Measurements from ENCODE around the gene HSD3B2.

The HSD3B2 gene

DNA sequence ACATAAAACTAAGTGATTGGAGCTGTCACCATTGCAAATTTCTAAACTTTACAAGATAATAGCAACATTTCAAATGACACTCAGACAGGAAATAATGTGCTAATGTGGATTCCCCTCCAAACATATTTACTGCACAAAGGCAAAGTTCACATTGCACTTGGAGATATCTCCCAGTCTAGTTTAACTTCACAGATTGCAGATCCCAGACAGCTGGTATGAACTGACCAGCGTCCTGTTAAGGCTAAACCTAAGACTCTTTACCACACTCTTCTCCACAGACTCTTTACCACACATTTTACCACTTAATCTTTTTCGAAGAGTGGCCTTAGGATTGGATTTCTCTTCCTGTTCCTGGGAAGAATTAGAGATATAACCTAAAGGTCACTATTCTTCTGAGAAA, 51.5 kb downstream of the HSD3B2 start:
- no peak for DNase-seq

DNA sequence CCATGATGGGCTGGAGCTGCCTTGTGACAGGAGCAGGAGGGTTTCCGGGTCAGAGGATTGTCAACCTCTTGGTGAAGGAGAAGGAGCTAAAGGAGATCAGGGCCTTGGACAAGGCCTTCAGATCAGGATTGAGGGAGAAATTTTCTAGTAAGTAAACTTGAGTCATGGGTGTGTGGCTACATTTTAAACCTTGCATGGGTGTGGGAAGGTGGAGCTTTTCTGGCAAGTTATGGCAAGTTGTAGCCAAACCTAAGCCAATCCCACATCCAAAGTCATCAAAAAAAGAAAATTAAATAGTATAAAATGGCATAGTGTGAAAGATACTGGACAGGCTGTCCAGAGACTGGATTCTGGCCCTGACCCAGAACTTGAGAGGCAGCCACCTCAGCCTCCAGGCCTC, 52.3 kb downstream of the HSD3B2 start:
- no peak for DNase-seq

DNA sequence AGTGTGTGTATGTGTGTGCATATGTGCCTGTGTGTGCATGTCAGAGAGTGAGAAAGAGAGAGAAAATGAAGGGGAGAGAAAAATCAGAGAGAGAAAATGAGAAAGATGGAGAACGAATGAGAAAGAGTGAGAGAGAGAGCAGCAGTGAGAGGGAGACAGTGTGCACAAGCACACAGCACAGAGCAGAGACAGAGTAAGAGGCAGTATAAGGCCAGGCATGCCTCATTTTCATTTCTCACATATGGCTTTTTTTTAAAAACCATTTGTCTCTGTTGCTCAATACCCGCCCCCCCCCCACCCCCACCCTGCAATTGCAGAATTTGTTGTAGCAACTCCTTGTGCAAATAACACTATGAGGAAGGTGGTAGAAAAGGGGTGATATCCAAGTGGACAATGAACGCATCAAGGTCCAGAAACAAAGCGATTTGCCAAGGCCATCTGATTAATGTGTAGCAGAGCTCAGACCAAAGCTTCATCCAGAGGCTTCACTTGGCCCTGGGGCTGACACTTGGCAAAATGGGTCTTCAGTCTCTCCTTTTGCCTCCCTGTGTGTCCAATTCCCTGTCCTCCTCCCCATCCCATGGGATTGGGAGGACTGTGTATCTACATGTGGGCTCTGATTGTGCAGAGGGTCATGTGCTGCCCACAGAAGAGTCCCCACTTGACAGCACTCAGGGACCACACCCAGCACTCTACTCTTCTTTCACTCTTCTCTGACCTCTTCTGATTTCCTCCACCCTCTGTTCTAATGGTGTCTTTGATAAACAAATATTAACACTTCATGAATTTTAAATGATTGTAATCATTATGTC, 53.1 kb downstream of the HSD3B2 start:
- peak; percentile 80 for DNase-seq

DNA sequence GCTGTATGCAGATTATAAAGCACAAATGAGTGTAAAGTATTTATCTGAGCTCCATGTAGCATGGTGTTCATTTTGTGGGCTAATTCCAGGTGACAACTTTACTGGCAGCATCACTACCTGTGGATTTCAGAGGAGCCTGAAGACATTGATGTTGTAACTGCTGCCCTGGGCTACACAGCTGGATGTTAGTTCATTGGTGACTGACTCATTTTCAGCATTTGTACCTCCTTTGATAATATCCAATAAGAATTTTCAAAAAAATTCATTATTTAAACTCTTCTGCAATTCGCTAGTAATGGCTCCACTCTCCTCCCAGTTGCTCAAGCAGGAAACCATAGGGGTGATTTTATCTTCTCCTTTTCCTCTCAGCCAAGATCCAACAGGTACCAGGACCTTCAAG, 54.8 kb downstream of the HSD3B2 start:
- no peak for DNase-seq

DNA sequence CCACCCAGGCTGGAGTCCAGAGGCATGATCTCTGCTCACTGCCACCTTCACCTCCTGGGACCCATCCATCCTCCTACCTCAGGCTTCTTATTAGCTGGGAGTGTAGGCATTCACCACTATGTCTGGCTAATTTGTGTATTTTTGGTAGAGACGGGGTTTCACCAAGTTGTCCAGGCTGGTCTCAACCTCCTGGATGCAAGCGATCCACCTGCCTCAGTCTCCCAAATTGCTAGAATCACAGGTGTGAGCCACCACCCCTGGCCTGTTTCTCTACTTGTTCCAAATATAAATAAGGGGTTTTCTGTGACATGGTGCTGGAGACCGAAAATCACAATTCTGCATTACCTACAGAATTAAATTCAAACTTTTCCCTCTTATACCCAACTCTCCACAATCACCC, 55.4 kb downstream of the HSD3B2 start:
- DNase-seq = no peak

DNA sequence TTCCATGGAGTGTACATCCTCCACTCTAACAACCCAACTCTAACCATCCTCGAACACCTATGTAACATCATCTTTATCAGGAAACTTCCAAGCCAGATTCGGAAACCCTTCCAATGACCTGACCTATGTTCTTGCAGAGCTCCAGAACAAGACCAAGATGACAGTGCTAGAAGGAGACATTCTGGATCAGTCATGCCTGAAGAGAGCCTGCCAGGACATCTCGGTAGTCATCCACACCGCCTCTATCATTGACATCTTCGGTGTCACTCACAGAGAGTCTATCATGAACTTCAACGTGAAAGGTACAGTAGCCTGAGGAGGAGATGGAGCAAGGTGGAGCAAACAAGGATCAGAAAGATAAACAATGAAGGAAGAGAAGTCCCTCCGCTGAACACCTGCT, 56.0 kb downstream of the HSD3B2 start:
- no peak for DNase-seq

DNA sequence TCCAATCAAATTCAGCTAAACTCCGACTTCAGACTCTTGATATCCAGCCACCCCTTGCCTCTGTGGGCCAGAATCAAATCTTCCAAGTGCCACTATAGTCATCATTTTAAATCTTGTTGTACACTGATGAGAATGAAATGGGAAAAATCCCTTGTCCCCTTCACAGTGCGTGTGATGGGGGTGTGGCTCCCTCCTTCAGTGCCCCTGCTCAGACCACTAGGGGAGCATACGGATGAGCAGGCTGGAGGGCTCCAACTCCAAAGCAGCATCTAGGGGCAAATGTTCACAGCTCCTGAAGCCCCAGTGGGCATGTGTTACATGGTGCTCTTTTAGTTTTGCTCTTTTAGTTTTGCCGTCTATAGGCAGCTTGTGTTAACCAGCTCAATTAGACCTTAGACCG, 56.6 kb downstream of the HSD3B2 start:
- no peak for DNase-seq

DNA sequence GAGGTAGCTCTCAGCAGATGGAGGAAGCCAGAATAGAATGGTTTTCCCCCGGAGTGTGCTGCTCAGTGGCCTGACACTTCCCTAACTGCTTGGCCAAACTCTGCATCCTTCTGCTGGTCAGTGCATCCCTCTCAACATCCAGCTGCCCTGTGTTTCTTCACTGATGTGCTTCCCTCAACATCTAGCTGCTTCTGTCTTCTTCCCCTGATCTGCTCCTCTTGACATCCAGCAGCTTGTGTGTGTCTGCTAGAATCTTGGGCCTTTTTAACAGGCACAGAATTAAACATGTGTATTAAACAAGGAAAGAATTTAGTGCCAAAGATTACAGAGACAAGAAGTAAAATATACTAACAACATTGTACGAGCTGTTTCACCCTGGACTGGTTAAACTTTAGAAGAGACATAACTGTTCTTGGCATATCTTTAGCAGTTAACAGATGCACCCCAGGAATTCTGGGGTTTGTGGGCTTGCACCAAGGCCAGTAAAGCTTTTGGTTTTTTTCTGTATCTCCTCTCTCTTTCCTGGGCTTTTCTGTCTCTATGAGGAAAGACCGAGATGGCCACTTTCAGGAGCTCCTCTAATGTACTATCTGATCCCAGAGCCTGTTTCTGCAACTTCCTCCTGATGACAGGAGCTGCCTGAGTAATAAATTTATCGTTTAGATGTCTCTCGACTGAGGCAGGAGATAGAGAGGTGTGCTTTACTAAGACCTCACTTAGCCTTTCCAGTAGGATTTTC, 57.3 kb downstream of the HSD3B2 start:
- no peak for DNase-seq
